Erythroblast (primary cell): ENCODE data around the gene PPAN.

Experiments used
- DNase-seq, 2 experiments: peaks; one replicate each; lab custom pipeline; 2025; lab: John Stamatoyannopoulos, UW
- GATA1 ChIP-seq: IDR thresholded peaks from 2 replicates; pipeline ENCODE4 v1.6.1; 2011; ENCODE audit warnings: low read depth, mild to moderate bottlenecking, control low read depth, low read length, moderate library complexity
- POLR2A ChIP-seq: IDR thresholded peaks from 2 replicates; pipeline ENCODE4 v1.6.1; 2011; ENCODE audit warnings: mild to moderate bottlenecking, low read length

The PPAN gene

DNA sequence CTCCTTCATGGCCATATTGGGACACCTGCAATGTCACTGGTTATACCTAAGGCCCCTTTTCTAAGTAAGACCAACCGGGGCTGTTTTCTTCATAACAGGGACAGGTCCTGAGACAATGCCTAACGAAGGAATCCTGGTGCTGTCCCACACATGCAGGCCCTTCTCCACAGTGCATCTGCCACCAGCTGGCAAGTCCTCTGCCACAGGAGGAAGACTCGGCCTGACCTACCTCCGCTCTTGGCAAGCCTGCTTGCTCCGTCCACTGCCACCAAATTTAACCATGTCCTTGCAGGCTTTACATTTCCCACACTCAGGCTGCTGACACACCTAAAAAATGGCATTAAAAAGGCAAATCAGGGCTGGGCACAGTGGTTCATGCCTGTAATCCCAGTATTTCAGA lies 45.4 kb downstream of the PPAN start:
- no peak for DNase-seq
- TF ChIP-seq POLR2A = no peak
- no peak for TF ChIP-seq GATA1

DNA sequence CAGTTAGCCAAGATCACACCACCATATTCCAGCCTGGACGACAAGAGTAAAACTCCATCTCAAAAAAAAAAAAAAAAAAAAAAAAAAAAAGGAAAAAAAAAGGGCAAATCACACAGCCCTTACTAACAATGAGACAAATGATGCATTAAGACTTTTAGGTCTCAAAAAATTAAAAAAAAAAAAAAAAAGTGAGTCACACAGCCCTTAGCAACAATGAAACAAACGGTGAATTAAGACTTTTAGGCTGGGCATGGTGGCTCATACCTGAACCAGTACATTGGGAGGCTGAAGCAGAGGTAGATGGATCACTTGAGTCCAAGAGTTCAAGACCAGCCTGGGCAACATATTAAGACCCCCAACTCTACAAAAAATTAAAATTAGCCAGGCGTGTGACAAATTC lies 45.9 kb downstream of the PPAN start:
- no peak for DNase-seq
- no peak for TF ChIP-seq GATA1

DNA sequence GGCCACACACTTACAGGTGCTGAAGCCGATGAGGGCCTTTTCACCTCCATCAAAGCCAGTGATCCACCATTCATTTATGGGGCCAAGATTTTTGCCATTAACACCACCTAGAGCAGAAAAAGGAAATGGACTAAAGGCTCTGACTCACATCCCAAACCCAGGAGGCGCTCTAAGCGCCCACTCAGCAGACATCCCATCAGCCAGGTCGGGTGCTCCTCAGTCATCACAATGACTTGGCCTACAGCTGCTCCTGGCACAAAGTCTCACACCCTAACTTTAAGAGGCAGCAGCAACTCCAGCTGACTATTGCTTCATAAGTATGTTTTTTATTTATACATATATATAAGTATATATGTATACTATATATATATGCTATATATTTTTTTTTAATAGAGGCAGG lies 49.7 kb downstream of the PPAN start:
- DNase-seq = no peak
- TF ChIP-seq POLR2A = no peak
- no peak for TF ChIP-seq GATA1

DNA sequence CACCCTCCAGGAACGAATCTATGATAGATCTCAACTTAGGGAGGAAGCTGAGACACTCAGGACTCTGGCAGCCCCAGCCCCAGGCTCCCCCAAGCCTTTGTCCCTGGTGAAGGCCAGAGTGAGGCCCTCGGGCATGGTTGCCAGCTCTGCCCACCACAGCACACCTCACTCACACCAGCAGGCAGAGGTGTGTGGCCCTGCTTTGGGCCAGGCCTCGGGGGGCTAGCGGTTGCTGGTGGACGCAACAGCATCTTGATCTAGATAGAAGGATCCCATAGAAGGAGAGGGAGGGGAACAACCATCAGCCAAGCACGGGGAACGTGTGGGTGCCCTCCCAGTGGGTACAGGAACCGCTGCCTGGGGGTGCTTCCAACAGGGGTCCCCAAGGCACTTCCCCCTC lies 51.9 kb downstream of the PPAN start:
- no peak for DNase-seq
- TF ChIP-seq GATA1 (no peak), POLR2A (no peak)

DNA sequence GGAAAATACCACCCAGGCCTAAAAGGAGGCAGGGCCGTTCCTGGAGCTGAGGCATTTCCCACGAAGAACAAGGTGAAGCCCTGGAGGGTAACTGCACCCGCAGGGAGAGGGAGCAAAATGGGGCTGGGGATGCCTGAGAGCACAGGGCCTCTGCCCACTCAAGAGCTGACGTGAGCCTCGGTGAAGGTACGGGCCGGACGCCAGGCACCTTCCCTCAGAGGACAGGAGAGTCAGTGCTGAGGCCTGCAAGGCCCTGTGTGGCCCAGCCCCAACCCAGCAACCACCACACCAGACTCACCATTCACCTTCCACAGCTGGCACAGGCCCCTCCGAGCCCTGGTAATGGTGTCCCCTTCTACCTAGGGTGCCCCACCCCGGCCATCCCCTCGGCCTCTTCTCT lies 52.3 kb downstream of the PPAN start:
- TF ChIP-seq POLR2A (no peak), GATA1 (no peak)
- no peak for DNase-seq

DNA sequence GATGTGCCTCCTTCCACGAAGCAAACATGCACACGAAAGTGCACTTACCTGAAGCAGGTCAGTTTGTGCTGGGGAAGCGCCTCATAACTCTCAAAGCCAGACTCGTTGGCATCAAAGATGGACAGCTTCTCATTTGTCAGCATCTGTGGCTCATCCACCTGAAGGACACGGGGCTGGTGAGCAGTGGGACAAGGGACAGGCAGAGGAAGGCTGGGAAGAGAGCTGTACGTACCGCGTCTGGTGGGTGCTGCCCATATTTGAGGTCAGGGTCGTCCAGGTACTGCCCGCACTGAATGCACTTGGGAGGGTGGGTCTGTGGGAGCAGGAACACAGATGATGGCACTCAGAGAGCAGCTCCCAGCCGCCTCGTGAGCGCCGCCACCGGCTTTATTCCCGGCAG lies 53.4 kb downstream of the PPAN start:
- no peak for DNase-seq
- TF ChIP-seq GATA1 (no peak), POLR2A (no peak)
